Body of pancreas (tissue), 4 donors: Measurements from ENCODE around the gene DRC3.

Source experiments
- CTCF ChIP-seq, 7 experiments: fragments of 450-650 bp in 4 of 7; fragments of 200-600 bp in 3 of 7; sonication (generic) in 3 of 7; IDR thresholded peaks; one replicate each; pipeline ENCODE4 v1.5.1; 2016 to 2019; ENCODE audit warnings: antibody characterized with exemption in 7 of 7
- POLR2A ChIP-seq, 3 donors: fragments of 450-650 bp; IDR thresholded peaks; one replicate each; pipeline ENCODE4 v1.6.1; 2016; ENCODE audit warnings: antibody characterized with exemption in 3 of 3, mild to moderate bottlenecking in 2 of 3

DNA sequence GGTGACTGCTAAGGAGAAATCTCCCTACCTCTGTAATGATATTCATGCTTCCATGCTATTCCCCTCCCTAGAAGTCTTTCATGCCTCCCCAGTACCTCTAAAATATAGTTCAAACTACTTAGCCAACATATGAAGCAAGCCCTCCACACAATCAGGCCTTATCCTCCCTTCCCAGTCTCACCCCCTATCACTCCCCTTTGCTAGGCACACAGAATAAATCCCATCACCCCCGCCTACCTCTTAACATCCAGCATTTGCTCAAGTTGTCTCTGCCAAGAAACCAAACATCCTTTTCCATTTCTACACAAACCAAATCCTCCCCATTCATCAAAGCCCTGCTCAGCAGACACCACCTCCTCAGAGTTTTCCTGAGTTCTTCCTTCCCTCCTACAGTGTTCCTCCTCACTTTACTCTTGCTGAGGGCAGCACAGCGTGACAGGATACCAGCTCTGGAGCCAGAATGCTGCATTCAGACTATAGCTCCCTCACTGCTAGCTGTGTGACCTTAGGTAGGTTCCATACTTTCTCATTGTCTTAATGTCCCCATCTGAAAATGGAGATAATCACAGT is 7.4 kb upstream of the DRC3 start:
- no peak for TF ChIP-seq CTCF (IDR thresholded peaks at IDR 0.05)
- no peak for TF ChIP-seq POLR2A (IDR thresholded peaks at IDR 0.05)
